HG03558 (cell line): ENCODE results near the gene PPM1E.
"Not testable (repeated sequence)": the region's sequence is repeated elsewhere in the genome, so short reads cannot be mapped to it uniquely, and the experiment has no call there.

Source experiments
- ATAC-seq: cut with Tn5 transposase; IDR thresholded peaks from one replicate; pipeline ENCODE4 v1.9.1; 2021; ENCODE audit warnings: moderate number of reproducible peaks; ENCODE audit not compliant: unreplicated experiment; ENCODE audit errors: extremely low read depth

PPM1E gene

DNA sequence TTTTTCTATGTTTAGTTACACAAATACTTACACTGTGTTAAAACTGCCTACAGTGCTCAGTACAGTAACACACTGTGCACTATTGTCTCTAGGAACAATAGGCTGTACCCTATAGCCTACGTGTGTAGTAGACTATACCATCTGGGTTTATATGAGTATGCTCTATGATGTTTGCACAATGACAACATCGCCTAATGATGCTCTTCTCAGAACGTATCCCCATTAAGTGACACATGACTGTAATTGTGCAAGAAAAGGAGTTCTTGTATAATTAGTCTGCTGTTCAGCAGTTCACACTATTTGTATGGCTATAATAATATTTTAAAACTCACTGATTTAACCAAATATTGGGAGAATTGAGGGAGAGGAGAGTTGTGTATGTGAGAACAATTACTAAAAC is 177.3 kb downstream of the PPM1E start:
- ATAC-seq, result no peak

- ATAC-seq, result no peak
Measured at GRCh38 chr17:58936295-58936694, 180.6 kb downstream of the PPM1E start.

- no peak for ATAC-seq
Measured at GRCh38 chr17:58944166-58944565, 188.5 kb downstream of the PPM1E start.

DNA sequence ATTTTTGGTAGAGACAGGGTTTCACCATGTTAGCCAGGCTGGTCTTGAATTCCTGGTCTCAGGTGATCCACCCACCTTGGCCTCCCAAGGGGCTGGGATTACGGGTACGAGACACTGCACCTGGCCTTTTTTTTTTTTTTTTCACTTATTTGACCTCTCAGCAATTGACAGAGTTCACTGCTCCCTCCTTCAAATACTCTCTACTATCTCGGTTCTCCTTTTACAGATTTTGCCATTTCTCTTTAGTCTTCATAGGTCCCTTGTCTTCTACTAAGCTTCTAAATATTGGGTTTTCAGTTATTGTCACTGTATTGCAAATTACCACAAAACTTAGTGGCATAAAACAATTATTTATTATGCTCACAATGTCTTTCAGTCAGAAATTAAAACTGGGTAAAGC is 191.8 kb downstream of the PPM1E start:
- no peak for ATAC-seq

DNA sequence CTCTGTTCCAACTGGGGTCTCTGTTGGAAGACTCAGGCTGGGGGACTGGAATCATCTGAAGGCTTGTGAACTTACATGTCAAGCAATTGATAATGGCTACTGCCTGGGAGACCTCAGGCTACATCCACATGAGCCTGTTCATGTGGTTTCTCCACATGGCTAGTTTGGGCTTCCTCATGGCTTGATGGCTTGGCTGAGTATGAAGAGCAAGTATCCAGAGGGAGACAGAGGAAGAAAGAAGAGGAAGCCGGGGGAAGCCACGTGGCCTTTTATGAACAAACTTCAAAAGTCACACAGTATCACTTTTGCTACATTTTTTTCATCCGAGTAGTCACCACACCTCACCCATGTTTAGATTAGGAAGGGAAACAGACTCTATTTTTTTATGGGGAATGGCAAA is 192.2 kb downstream of the PPM1E start:
- ATAC-seq, result no peak

- ATAC-seq, result not testable (repeated sequence)
Measured at GRCh38 chr17:58954358-58954757, 198.7 kb downstream of the PPM1E start.

- no peak for ATAC-seq
Measured at GRCh38 chr17:58956997-58957724, 201.5 kb downstream of the PPM1E start.

- ATAC-seq, result not testable (repeated sequence)
Measured at GRCh38 chr17:58957725-58958073, 202.0 kb downstream of the PPM1E start.

- ATAC-seq, result no peak
Measured at GRCh38 chr17:58960068-58960467, 204.4 kb downstream of the PPM1E start.

- ATAC-seq, result no peak
Measured at GRCh38 chr17:58965221-58965620, 209.6 kb downstream of the PPM1E start.

DNA sequence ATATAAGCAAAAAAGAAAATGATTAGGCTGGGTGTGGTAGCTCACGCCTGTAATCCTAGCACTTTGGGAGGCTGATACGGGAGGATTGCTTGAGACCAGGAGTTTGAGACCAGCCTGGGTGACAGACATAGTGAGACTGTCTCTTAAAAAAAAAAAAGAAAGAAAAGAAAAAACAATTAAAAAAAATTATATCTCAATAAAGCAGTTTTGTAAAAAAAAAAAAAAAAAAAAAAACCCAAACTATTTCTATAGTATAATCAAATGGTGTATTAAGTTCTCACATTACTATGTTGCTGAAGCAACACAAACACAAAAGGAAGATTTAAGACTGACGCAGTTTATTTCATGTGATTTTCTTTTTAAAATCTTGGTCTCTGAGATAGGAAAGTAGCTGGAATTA is 210.6 kb downstream of the PPM1E start:
- ATAC-seq, result no peak

DNA sequence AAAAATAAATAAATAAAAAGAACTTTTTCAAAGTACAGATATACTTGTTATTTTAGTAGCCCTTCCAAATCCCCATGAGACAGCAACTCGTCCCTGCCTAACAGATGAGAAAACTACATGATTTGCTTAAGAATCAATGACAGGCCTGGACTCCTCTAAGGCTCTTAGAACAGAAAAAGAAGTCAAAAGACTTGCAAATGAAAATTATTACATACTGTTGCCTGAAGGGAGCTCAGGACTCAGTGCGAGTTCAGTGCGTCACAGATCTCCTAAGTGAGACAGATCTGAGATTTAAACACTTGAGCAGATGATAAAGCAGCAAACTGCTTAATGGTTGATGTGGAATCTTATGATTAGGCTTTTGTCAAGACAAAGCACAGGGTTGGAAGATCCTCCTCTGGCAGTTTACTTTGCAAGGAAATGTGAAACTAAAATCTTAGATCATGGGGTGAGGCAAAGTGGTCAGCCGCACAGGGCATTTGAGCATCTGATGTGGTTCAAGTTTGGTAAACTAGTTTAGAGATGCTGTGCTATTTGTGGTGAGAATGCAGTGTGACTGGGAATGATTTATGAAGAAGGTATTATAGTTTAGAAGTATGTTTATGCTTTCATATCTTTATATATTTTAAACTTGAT is 212.9 kb downstream of the PPM1E start:
- ATAC-seq, result no peak

DNA sequence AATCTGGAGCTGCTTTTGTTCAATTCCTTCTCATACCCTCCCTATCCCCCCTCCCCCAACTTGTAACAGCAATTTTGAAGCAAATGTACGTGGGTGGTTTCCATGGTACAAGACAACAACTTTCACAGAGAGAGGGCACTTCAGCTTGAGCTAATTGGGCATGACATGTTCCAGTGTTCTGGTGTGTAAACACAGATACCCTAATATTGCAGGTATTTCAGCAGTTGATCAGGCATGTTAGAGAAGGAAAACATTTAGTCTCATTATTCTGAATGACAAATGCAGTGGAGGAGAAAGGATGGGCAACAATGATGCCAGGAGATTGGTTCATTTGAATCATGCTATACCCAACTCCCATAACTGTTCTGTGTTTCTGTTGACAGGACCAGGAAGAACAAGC is 213.5 kb downstream of the PPM1E start:
- no peak for ATAC-seq

DNA sequence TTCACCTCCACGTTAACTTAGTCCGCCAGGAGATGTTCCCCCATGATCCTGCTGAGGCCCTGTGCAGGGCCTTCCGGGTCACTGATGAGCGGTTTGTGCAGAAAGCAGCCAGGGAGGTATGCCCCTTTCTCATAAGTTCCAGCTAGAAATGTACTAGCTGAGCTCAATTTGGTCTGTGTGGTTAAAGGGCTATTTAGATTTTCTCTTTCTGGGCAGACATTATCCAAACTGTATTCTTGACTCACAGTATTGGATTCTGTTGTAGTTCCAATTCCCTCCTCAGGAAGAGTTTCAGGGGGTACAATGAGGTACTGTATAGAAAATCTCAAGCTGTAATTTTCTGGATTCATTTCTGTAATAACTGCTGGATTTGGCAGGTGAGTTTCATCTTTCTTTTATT is 214.0 kb downstream of the PPM1E start:
- ATAC-seq, result no peak

DNA sequence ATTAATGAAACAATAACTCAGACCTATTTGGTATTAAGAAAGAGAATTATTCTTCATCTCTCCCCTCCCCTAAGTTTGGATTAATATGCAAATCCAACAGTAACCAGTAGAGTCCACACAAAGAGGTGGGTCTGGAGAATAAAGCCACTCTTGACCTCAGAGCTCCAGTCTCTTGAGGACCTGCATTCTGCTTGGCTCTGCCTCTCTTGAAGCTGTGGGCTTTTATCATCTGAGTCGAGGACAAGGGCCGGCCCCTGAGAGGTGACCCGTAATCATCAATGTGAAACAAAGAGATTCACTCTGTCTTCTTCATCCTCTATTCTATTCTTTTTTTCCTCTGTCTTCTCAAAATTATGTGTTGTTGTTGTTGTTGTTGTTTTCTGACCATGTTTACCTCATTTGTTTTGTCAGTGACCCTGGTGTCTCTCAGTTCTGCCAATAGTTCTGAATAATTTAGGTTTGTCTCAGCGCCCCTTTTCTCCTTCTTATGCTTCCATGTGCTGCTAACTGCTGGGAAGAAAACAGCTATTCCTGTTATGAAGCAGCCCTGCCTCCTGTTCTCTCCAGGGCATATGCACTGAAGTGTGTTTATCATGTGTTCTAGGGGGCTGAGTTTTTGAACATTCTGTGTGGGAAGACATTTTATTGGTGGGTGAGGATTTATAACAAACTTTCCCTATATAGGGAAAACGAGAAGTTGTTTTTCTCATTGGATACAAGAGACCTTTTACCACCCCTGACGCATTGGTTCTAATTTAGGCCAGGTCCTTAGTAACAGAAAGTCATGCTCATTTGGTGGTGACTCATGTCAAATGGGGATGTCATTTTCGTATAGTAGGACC is 215.2 kb downstream of the PPM1E start:
- no peak for ATAC-seq

DNA sequence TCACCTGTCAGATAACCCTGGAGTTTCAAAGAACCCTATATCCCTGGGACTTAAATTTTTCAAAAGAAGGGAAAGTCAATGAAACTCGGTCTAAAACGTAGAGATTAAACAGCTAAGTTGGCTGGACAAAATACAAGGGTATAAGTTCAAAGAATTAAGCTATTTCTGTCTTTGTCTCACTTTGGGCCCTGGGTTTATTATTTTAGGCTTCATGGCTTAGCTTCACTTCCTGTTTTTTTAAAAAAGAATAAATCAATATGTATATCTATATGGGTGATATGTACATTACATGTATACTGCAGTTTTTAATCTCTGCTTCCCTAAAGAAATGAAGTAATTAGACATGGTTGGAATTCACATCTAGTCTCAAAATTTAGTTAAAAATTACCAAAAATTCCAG is 218.7 kb downstream of the PPM1E start:
- ATAC-seq, result no peak

DNA sequence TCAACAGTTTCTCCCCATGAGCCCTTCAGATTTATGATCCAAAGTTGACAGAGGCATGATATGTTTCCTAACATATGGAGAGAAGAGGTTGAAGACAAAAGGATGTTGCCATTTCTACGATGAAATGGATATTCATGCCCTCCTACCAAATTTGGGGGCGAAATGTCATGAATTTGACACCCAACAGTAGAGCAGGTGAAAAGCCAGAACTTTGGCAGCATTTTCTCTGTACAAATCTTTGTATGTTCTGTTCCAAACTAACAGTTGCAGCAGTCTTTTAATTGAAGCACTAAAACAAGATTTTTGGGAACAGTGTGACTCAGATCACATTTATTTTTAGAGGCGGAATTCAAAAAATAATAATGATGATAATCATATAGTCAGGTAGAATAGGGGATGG is 220.9 kb downstream of the PPM1E start:
- ATAC-seq, result no peak

- no peak for ATAC-seq
Measured at GRCh38 chr17:58980706-58981481, 225.2 kb downstream of the PPM1E start.

DNA sequence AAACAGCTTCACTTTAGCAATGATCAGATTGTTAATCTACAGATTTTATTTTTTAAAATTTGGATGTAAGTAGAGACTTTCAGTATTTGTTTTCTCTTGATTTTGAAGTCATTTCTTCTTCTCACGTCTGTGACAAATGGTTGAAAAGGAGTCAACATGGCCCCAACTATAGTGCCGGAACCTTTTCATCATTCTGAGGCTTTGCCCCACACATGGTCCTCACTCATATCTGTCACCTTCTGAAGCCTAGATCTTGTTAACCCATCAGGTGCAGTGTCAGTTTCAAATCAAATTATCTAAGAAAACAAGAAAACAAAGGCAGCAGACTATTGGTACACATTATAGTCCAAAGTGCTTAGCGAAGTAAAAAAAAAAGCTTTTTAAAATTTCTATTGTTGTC is 227.0 kb downstream of the PPM1E start:
- ATAC-seq, result no peak

DNA sequence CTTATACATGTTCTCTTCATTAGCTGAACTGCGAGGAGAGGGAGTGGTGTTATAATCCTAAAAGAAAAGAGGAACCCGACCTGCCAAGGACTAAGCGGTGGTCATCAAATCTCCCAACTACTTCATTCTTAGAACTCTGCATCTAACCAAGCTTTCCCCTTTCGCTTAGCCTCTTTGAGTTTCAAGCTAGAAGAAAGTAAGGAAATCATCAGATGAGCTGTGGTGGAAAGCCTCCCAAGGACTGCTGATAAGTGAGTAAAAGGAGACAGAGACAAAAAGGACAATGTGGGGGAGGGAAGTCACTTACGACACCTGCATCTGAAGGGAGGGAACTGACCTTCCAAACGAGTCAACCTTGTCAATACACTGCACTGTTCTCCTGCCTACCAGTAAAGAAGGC is 229.7 kb downstream of the PPM1E start:
- no peak for ATAC-seq

- ATAC-seq, result no peak
Measured at GRCh38 chr17:58985971-58986370, 230.3 kb downstream of the PPM1E start.
